Pancreas (tissue), 10 donors: ENCODE measurements around the gene SSBP2. TPM values are rescaled to one million over a fixed set of nuclear protein-coding genes. Genes with fewer than 3 reads are reported as not detected.

Experiments
- ATAC-seq, 4 donors: fragments of 200-7000 bp; cut with Tn5 transposase; one replicate each; pipeline versions ENCODE4 v1.8.0 to v1.9.1; 2020; ENCODE audit warnings: mild to moderate bottlenecking in 4 of 4, moderate library complexity in 4 of 4
- DNase-seq, 6 donors: peaks; one replicate each; pipeline ENCODE4 v3.0.0-alpha.2; 2020
- FAIRE-seq: peaks from 2 replicates; lab custom pipeline; 2012; peaks lifted over from hg19 to GRCh38; lab: Jason Lieb, UNC
- H3K27ac ChIP-seq, 4 donors: fragments of 200-600 bp; sonication (generic); 1 replicate in 3 of 4; 2 replicates in 1 of 4; pipeline versions ENCODE4 v1.5.0 to v1.8.0; 2020
- H3K27me3 ChIP-seq, 4 donors: fragments of 200-600 bp; one replicate each; pipeline ENCODE4 v1.8.0; 2021
- H3K36me3 ChIP-seq, 3 donors: fragments of 200-600 bp; sonication (generic) in 1 of 3; one replicate each; pipeline versions ENCODE4 v1.5.0 to v1.8.0; 2020 to 2021
- H3K4me1 ChIP-seq, 3 donors: fragments of 200-600 bp; one replicate each; pipeline ENCODE4 v1.8.0; 2021
- H3K4me3 ChIP-seq, 4 donors: fragments of 200-600 bp; sonication (generic) in 2 of 4; one replicate each; pipeline versions ENCODE4 v1.5.0 to v1.8.0; 2020 to 2021
- H3K9me3 ChIP-seq, 4 donors: fragments of 200-600 bp; one replicate each; pipeline ENCODE4 v1.8.0; 2021
- CTCF ChIP-seq, 4 donors: fragments of 200-600 bp; sonication (generic) in 3 of 4; IDR thresholded peaks; one replicate each; pipeline versions ENCODE4 v1.5.0 to v1.8.0; 2021; ENCODE audit warnings: antibody characterized with exemption in 4 of 4
- WGBS, 2 donors: extraction: QIAGEN DNeasy Blood & Tissue Kit; methylation state at CpG; one replicate each; pipeline ENCODE4 v1.1.7; 2013; 5-methylcytosine and 5-hydroxymethylcytosine counted together
- intact Hi-C, 3 donors: fragments of 100-400 bp; cut with DNase I; formaldehyde crosslinking; loops; one replicate each; pipeline versions ENCODE4 v1.11.1 to v1.14.2; 2022
- polyA plus RNA-seq, 2 donors: library from polyadenylated mRNA; stranded (reverse); fragments of 200-250 nt; gene quantifications; one replicate each; pipeline ENCODE4 v1.2.3, GENCODE V29; 2013
- total RNA-seq, 6 donors: library from RNA; stranded (reverse); fragmentation: NEBNext Ultra II Directional in 4 of 6; extraction: Animal tissue kit (Norgen Biotek cat#: 25700) in 4 of 6; gene quantifications; one replicate each; pipeline versions ENCODE4 v1.2.1 to v1.2.4, GENCODE V29; 2021 to 2023
- donor health status: healthy with polysubstance abuse.
- donor health status: DM: no; HTN: no; CAD: no; lungs with moderate emphysema.
- donor health status: DM: no; HTN: no; CAD: no.
- donor health status: control.
- donor health status: control.
- donor health status: Bipolar disorder and iron deficiency.
- donor health status: DM: yes; HTN: yes; CAD: no.
- donor health status: DM: no; HTN: no; CAD: no.
- donor health status: DM: no; HTN: no; CAD: no.
- donor health status: DM: yes; HTN: yes; CAD: no.

Gene SSBP2
- total and polyA plus RNA-seq, 8 donors: 8.6 to 20.7 (median 15.8) TPM

DNA sequence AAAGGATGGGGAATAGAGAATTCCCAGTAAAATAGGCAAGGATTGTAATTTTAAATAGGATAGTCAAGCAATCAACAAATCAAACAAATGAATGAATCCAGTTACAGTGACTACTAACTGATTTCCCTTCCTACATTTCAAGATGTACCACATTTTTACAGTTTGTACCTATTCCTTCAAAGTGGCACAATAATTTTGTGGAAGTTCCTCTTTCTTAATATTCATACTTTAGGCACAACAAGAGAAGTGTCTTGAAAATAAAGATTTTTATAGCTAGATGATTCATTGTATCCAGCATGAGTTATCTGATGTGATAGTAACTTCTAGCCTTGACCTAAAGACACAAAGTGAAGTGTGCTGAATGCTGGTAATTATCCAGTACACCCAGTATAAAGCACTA, 234.8 kb downstream of the SSBP2 start:
- Histone ChIP-seq H3K4me1 (no peaks in the 10 kb centered on the region), H3K36me3 (no peaks in the 10 kb centered on the region), H3K4me3 (no peak overlapping the region), H3K27me3 (no peaks in the 10 kb centered on the region), H3K27ac (no peak overlapping the region), H3K9me3 (no peaks in the 10 kb centered on the region)
- no peak for TF ChIP-seq CTCF (IDR thresholded peaks at IDR 0.05)
- DNase-seq (no peak), FAIRE-seq (no peak), ATAC-seq (no peak)
- intact Hi-C loops: loop anchor here in 1 of 3 donors (10.0 kb wide), 1 partner anchor 339 kb away; no protein-coding TSS in a partner anchor

DNA sequence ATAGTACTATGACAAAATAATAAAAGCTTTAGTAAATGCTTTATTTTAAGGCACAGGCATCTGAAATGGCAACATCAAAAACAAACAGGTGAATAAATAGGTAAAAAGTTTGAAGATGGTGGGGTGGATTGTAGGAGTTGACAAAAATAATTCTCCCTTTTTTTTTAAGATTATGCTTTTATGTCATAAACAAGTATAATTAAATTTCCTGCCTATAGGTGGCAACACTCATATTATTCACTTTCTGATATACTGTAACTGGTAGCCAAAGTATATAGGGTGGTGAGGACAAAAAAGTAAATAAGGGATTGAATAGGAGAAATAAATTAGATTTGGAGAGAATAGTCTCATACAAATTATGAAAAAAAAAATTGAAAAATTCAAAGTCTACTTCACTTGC, 236.9 kb downstream of the SSBP2 start:
- no peaks in the 10 kb centered on the region for H3K27me3 ChIP-seq
- no peaks in the 10 kb centered on the region for H3K36me3 ChIP-seq
- intact Hi-C loops: loop anchor here in 1 of 3 donors (10.0 kb wide), 1 partner anchor 341 kb away; no protein-coding TSS in a partner anchor

DNA sequence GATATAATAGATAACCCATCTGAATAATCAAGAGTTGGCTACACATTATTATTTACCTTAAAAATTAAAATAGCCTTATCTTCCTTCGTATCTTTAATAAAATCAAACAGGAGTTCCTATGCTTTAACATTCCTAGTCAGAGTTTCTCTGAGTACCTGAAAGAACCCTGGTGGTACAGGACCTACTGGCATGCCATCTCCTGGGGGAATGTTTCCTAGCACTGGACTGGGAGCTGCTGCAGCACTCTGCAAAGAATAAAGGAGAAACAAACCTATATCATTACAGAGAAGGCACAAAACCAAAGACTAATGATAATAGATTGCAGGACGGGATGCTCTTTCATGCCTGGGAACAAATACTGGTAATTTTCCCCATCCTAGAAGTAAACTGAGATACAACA, 237.4 kb downstream of the SSBP2 start:
- no peaks in the 10 kb centered on the region for H3K9me3 ChIP-seq
- WGBS, 2 donors: 75 to 89% methylated on average over 2 of the region's 2 CpGs
- intact Hi-C loops: loop anchor here in 1 of 3 donors (10.0 kb wide), 1 partner anchor 341 kb away; no protein-coding TSS in a partner anchor
- no peak for FAIRE-seq
- no peaks in the 10 kb centered on the region for H3K36me3 ChIP-seq
- ATAC-seq: no peak
- no peaks in the 10 kb centered on the region for H3K27me3 ChIP-seq
- no peak overlapping the region for H3K4me3 ChIP-seq
- DNase-seq: no peak
- TF ChIP-seq CTCF (IDR thresholded peaks at IDR 0.05): no peak
- no peaks in the 10 kb centered on the region for H3K4me1 ChIP-seq
- H3K27ac ChIP-seq: no peak overlapping the region

More for the DNA sequence above, 236.9 kb downstream of the SSBP2 start:
- Histone ChIP-seq H3K4me1 (no peaks in the 10 kb centered on the region), H3K4me3 (no peak overlapping the region), H3K9me3 (no peaks in the 10 kb centered on the region), H3K27ac (no peak overlapping the region)
- no peak for TF ChIP-seq CTCF (IDR thresholded peaks at IDR 0.05)
- no peak for DNase-seq
- peak in 2 of 4 donors; percentile 51 to 64 for ATAC-seq
- peak; percentile 67 for FAIRE-seq

DNA sequence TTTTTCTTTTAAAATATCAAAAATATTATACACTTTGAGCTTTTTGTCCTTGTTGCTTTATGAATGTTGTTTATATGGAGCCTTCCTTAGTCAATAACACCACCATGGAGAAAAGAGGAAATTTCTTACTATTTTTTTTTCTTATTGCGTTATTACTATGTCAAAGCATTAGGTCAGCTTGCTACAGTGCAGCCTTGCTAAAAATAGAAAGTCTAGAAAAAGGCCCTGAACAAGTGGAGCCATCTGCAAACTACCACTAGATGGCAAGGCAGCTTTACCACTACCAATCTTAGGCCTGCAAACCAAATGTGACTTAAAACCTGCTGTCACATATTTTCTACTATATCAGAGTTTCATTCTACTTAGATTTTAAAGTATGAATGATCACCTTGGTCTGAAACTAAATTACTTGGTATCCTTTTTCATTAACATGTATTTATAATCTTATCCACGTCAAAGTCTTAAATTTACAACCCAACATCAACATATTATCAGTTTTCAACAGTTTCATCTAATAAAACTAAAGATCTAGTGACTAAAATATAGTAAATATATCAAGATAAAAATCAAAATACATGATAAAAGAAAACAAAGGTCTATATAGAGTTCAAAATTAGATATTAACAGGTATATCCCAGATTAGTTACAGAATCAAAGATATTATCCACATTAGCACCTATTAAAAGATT, 243.9 kb downstream of the SSBP2 start:
- H3K36me3 ChIP-seq: no peaks in the 10 kb centered on the region
- intact Hi-C loops: no loop called here
- H3K4me3 ChIP-seq: no peak overlapping the region
- peak; percentile 98 to 100 (median 100) for ATAC-seq
- peak in 4 of 6 donors; percentile 14 to 72 (median 66) for DNase-seq
- FAIRE-seq: peak; percentile 98
- no peaks in the 10 kb centered on the region for H3K27me3 ChIP-seq
- H3K4me1 ChIP-seq: peaks cover 0 to 15% (median 12%) of the 10 kb centered on the region in 3 donors
- peak; percentile 46 to 73 (median 67) for TF ChIP-seq CTCF (IDR thresholded peaks at IDR 0.05)
- 17 to 19% methylated on average over 2 of the region's 2 CpGs for WGBS, 2 donors
- H3K9me3 ChIP-seq: no peaks in the 10 kb centered on the region
- peak overlapping the region in 2 of 4 donors; percentile 10 to 23 for H3K27ac ChIP-seq

- ATAC-seq (peak; percentile 4 to 23 (median 14)), FAIRE-seq (no peak)
- H3K4me3 ChIP-seq: no peak overlapping the region
These were observed 244.5 kb downstream of the SSBP2 start for GRCh38 chr5:81506378-81506777.

More at GRCh38 chr5:81506378-81506777, 244.5 kb downstream of the SSBP2 start:
- peak overlapping the region in 2 of 4 donors; percentile 10 to 23 for H3K27ac ChIP-seq
- H3K36me3 ChIP-seq: no peaks in the 10 kb centered on the region
- DNase-seq: no peak
- 16 to 22% methylated on average over 1 of the region's 1 CpG for WGBS, 2 donors
- H3K27me3 ChIP-seq: no peaks in the 10 kb centered on the region
- intact Hi-C loops: no loop called here
- no peak for TF ChIP-seq CTCF (IDR thresholded peaks at IDR 0.05)
- H3K9me3 ChIP-seq: no peaks in the 10 kb centered on the region
- peaks cover 0 to 15% (median 12%) of the 10 kb centered on the region in 3 donors for H3K4me1 ChIP-seq
